Sigmoid colon (tissue), 3 donors: ENCODE measurements around the gene CHSY3.

Experiments
- CTCF ChIP-seq, 4 experiments: fragments of 450-650 bp in 3 of 4; fragments of 200-600 bp in 1 of 4; IDR thresholded peaks; one replicate each; pipeline ENCODE4 v1.5.1; 2016 to 2019; ENCODE audit warnings: antibody characterized with exemption in 4 of 4, mild to moderate bottlenecking in 3 of 4, moderate library complexity in 2 of 4
- POLR2A ChIP-seq, 2 donors: fragments of 450-650 bp; IDR thresholded peaks; one replicate each; pipeline ENCODE4 v1.6.1; 2016; ENCODE audit warnings: antibody characterized with exemption in 2 of 2, mild to moderate bottlenecking in 2 of 2, moderate library complexity in 2 of 2

- TF ChIP-seq CTCF (IDR thresholded peaks at IDR 0.05), result no peak
- no peak for TF ChIP-seq POLR2A (IDR thresholded peaks at IDR 0.05)
Measured at GRCh38 chr5:129978270-129978669, 74.0 kb downstream of the CHSY3 start.
